22Rv1 (cell line): ENCODE measurements around the gene ITPR2.
"Not testable (repeated sequence)": the region's sequence is repeated elsewhere in the genome, so short reads cannot be mapped to it uniquely, and the experiment has no call there.

Source experiments
- H3K27ac ChIP-seq: fragments of 450-650 bp; 2 replicates; pipeline ENCODE4 v1.5.1; 2017
- CTCF ChIP-seq: fragments of 450-650 bp; IDR thresholded peaks from 2 replicates; pipeline ENCODE4 v1.5.1; 2017; ENCODE audit warnings: mild to moderate bottlenecking
- ZFX ChIP-seq: fragments of 450-650 bp; IDR thresholded peaks from 2 replicates; pipeline ENCODE4 v1.6.1; 2017; ENCODE audit warnings: antibody characterized with exemption, borderline replicate concordance

The ITPR2 gene

GRCh38 chr12:26527682-26528081 is 305.3 kb downstream of the ITPR2 start:
- no peak overlapping the region for H3K27ac ChIP-seq
- TF ChIP-seq CTCF (no peak), ZFX (no peak)

DNA sequence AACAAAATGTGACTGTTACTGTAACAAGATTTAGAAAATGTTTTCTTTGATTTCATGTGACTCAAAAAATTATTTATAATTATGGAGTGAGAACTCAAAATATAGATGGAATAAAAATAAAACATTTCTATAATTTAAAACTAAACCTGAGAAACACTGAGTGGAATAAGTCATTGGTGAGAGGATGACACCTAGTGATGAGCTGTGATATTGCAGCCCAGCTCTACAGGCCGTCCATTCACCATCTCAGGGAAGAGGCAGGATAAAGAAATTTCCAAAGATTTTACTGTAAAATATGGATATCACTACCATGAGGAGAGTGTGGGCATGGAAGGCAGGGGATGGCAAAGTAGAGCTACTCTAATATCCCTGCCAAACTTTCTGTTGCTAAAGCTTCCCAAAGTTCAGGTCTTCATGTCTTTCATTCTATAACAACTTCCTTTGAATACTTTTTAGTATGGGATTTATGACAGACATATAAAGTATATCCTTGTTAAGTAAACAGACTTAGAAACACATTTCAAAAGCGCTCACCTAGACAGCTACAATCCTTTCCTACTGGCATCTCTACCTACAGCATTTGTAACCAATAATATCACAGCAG is 308.0 kb downstream of the ITPR2 start:
- no peak overlapping the region for H3K27ac ChIP-seq
- TF ChIP-seq ZFX = no peak
- TF ChIP-seq CTCF = peak; percentile 75

- TF ChIP-seq CTCF (no peak), ZFX (no peak)
- no peak overlapping the region for H3K27ac ChIP-seq
These were observed 309.3 kb downstream of the ITPR2 start for GRCh38 chr12:26523708-26524150.

DNA sequence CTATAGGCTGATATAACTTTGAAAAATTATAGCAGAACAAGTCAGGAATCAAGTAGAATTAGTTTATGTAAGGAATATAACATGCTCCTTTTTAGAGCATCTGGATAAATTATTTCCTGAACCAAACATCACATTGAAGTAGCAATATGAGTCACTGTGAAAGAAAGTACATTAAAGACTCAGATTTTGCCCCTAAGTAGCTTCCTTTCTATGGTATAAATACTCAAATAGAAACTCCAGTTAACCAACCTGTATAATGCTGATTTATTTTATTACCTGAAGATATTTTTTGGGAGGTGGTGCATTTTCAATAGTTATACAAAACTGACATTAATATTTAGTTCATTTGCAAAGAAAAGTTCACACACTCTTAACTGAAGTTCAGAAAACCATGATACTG is 312.1 kb downstream of the ITPR2 start:
- TF ChIP-seq CTCF (no peak), ZFX (no peak)
- H3K27ac ChIP-seq = no peak overlapping the region

GRCh38 chr12:26520109-26520508 is 312.9 kb downstream of the ITPR2 start:
- no peak overlapping the region for H3K27ac ChIP-seq
- TF ChIP-seq ZFX (no peak), CTCF (no peak)

DNA sequence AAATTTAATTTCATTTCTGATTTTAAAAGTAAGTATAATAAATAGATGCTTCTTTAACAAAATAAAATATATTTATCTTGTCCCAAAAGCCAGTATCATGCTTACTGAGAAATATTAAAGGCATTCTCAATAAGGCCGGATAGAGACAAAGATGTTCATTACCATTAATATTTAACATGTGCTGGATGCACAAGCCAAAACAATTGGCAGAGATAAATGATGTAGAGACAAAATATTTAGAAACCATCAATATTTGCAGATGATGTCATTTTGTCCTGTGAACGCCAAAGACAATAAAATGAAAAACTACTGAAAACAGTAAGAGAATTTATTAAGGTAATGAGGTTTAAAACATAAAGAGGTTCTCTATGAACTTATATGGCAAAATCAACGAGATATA is 313.5 kb downstream of the ITPR2 start:
- H3K27ac ChIP-seq = no peak overlapping the region
- TF ChIP-seq ZFX (no peak), CTCF (no peak)

DNA sequence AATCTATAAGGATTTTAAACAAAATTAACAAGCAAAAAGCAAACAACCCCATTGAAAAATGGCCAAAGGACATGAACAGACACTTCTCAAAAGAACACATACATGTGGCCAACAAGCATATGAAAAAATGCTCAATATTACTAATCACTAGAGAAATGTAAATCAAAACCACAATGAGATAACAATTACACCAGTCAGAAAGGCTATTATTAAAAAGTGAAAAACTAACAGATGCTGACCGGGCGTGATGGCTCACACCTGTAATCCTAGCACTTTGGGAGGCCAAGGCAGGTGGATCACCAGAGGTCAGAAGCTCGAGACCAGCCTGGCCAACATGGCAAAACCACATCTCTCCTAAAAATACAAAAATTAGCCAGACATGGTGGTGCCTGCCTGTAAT is 315.7 kb downstream of the ITPR2 start:
- not testable (repeated sequence) for H3K27ac ChIP-seq

DNA sequence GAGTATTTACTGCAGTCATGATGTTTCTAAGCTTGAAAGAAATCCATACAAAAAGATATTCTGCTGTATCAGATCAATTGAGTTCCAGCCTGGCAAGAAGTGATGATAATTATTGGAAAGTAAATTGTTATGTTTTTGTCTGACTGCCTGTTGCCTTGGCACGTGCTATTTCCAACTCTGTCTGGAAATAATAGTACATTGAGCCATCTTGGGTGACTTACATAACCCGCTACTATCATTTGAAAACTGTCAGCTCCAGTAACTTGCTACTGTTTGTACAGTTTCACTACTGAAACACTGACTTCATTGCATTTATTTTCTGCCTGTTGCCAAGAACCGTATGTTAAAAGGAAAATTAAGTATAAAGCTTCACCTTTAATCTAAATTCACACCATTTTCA is 318.6 kb downstream of the ITPR2 start:
- TF ChIP-seq ZFX = no peak
- no peak for TF ChIP-seq CTCF
- no peak overlapping the region for H3K27ac ChIP-seq
